HepG2 (cell line): ENCODE measurements around the gene FIS1. TPM values are rescaled to one million over a fixed set of nuclear protein-coding genes. Genes with fewer than 3 reads are reported as not detected.

Source experiments
- ASH2L ChIP-seq: fragments of 300-600, 200-600 bp; sonication (generic); IDR thresholded peaks from 2 replicates; pipeline ENCODE4 v1.7.0; 2017; ENCODE audit warnings: low read depth, mild to moderate bottlenecking, moderate library complexity, mixed read lengths, low read length; ENCODE audit not compliant: insufficient read length
- DR1 ChIP-seq: sonication (generic); formaldehyde crosslinking; IDR thresholded peaks from 2 replicates; pipeline ENCODE4 v1.8.0; 2021; ENCODE audit warnings: mild to moderate bottlenecking, missing genetic modification reagents, inconsistent platforms
- ELF1 ChIP-seq: sonication (generic); formaldehyde crosslinking; IDR thresholded peaks from 2 replicates; pipeline ENCODE4 v1.4.0; 2020; ENCODE audit warnings: missing genetic modification reagents
- EP300 ChIP-seq, 3 experiments: sonication (generic) in 1 of 3; formaldehyde crosslinking in 1 of 3; IDR thresholded peaks; 2 replicates each; pipeline versions ENCODE4 v1.5.1 to v1.6.1; 2011 to 2020; ENCODE audit warnings: low read depth in 2 of 3, low read length in 2 of 3, borderline replicate concordance in 1 of 3, improper control_type of control experiment in 1 of 3, mild to moderate bottlenecking in 1 of 3, missing genetic modification reagents in 1 of 3, moderate library complexity in 1 of 3
- HNRNPK ChIP-seq: fragments of 200-400 bp; formaldehyde crosslinking; IDR thresholded peaks from 2 replicates; pipeline ENCODE4 v1.6.1; 2018; ENCODE audit warnings: low read length, low read depth, moderate library complexity, mild to moderate bottlenecking; ENCODE audit not compliant: poor library complexity, severe bottlenecking
- ZFP36 ChIP-seq: fragments of 150-350 bp; IDR thresholded peaks from 2 replicates; pipeline ENCODE4 v1.6.1; 2018; ENCODE audit warnings: borderline replicate concordance, low read length, low read depth; ENCODE audit not compliant: partially characterized antibody
- ZNF556 ChIP-seq: sonication (generic); formaldehyde crosslinking; IDR thresholded peaks from 2 replicates; pipeline ENCODE4 v1.4.0; 2020; ENCODE audit warnings: mild to moderate bottlenecking, missing genetic modification reagents, borderline replicate concordance
- ZSCAN9 ChIP-seq: IDR thresholded peaks from 2 replicates; pipeline ENCODE4 v1.6.1; 2016; ENCODE audit warnings: borderline replicate concordance
- polyA plus RNA-seq, 8 experiments: library from polyadenylated mRNA; depleted of rRNA in 3 of 8; stranded (reverse) in 7 of 8; unstranded in 1 of 8; fragments of >200 nt; fragmentation: Illumina TruSeq in 4 of 8; extraction: Trizol in 4 of 8; gene quantifications; 2 replicates each; pipeline versions ENCODE4 v1.2.1 to v1.2.3, GENCODE V29; 2011 to 2016; ENCODE audit warnings: low read depth in 4 of 8, missing spikeins in 1 of 8, mixed read lengths in 1 of 8; ENCODE audit not compliant: insufficient read depth in 1 of 8
- total RNA-seq, 5 experiments: library from RNA; depleted of rRNA; stranded (reverse); fragments of >200 nt; fragmentation: Illumina TruSeq; extraction: Trizol; gene quantifications; 2 replicates each; pipeline ENCODE4 v1.2.3, GENCODE V29; 2016; ENCODE audit warnings: low read depth in 1 of 5
- TF ChIP-seq, protein P1 (sequence below): sonication (generic); formaldehyde crosslinking; IDR thresholded peaks from 2 replicates; pipeline ENCODE4 v1.5.0; 2020; ENCODE audit warnings: mild to moderate bottlenecking, missing genetic modification reagents
- TF ChIP-seq, protein P2 (sequence below): sonication (generic); formaldehyde crosslinking; IDR thresholded peaks from 2 replicates; pipeline ENCODE4 v1.5.0; 2020; ENCODE audit warnings: missing genetic modification reagents
- TF ChIP-seq, protein P3 (sequence below): sonication (generic); formaldehyde crosslinking; IDR thresholded peaks from 2 replicates; pipeline ENCODE4 v1.5.1; 2020; ENCODE audit warnings: mild to moderate bottlenecking, missing genetic modification reagents, borderline replicate concordance
- TF ChIP-seq, protein P4 (sequence below): sonication (generic); formaldehyde crosslinking; IDR thresholded peaks from 2 replicates; pipeline ENCODE4 v1.4.0; 2020; ENCODE audit warnings: missing genetic modification reagents
- TF ChIP-seq, protein P5 (sequence below): sonication (generic); formaldehyde crosslinking; conservative IDR thresholded peaks from 2 replicates; pipeline ENCODE4 v1.4.0; 2020; ENCODE audit warnings: missing genetic modification reagents
- TF ChIP-seq, protein P6 (sequence below): sonication (generic); formaldehyde crosslinking; IDR thresholded peaks from 2 replicates; pipeline ENCODE4 v1.4.0; 2020; ENCODE audit warnings: mild to moderate bottlenecking, missing genetic modification reagents, borderline replicate concordance

FIS1 gene
- total and polyA plus RNA-seq, 2 of the 13 experiments (the other 11 are each of a cell fraction or from before 2014, with no cell fraction given), result 97.5 to 101 TPM

DNA sequence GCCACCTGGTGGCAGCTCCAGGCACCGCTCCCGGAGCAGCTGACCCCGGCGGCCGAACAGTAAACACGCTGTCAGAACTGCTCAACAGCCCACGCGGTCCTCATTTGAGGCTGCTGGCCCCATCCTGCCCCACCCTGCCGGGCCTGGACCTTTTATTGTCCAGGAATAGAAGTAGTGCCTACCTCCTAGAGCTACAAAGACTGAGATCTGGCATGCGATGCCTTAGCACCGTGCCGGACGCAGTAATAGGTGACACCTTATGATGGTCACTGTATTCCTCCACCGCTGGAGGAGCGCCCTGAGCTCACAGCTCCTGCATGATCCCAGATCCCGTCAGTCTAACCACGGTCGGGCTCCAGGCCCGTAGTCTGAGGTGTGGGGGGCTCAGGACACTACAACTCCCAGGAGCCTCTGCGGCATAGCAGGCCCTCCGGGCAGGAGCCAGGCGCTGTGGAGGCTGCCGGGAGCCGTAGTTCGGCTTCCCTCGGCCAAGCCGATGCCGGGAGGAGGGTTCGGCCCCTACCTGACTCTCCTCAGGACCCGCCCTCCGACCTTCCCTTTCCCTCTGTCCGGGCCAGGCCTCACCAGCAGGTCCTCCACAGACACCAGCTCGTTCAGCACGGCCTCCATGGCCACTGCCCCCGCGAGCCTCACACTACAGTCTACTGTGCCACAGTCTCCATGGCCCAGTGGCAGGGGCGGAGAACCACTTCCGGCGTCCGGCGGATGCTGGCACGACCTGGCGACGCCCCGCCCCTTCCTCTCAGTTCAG, at the start of gene FIS1 (continued):
- TF ChIP-seq, protein P1, sequence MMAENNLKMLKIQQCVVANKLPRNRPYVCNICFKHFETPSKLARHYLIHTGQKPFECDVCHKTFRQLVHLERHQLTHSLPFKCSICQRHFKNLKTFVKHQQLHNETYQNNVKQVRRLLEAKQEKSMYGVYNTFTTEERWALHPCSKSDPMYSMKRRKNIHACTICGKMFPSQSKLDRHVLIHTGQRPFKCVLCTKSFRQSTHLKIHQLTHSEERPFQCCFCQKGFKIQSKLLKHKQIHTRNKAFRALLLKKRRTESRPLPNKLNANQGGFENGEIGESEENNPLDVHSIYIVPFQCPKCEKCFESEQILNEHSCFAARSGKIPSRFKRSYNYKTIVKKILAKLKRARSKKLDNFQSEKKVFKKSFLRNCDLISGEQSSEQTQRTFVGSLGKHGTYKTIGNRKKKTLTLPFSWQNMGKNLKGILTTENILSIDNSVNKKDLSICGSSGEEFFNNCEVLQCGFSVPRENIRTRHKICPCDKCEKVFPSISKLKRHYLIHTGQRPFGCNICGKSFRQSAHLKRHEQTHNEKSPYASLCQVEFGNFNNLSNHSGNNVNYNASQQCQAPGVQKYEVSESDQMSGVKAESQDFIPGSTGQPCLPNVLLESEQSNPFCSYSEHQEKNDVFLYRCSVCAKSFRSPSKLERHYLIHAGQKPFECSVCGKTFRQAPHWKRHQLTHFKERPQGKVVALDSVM, result peak; percentile 80
- TF ChIP-seq, protein P2, sequence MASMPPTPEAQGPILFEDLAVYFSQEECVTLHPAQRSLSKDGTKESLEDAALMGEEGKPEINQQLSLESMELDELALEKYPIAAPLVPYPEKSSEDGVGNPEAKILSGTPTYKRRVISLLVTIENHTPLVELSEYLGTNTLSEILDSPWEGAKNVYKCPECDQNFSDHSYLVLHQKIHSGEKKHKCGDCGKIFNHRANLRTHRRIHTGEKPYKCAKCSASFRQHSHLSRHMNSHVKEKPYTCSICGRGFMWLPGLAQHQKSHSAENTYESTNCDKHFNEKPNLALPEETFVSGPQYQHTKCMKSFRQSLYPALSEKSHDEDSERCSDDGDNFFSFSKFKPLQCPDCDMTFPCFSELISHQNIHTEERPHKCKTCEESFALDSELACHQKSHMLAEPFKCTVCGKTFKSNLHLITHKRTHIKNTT, result peak; percentile 89; the same call in 1 of the 2 replicates
- TF ChIP-seq ELF1 (CRISPR knock-in tag) (peak; percentile 88), ZFP36 (no peak), ZNF556 (CRISPR knock-in tag) (no peak), DR1 (CRISPR knock-in tag) (no peak; the same call in 1 of the 2 replicates), ZSCAN9 (peak; percentile 38; the same call in 1 of the 2 replicates), EP300 (IDR thresholded peaks at IDR 0.05; ENCODE audit: low read depth in 2 of 2, low read length in 2 of 2) (no peak), EP300 (CRISPR knock-in tag; IDR thresholded peaks at IDR 0.05; ENCODE audit: borderline replicate concordance) (no peak; the same call in 1 of the 2 replicates), ASH2L (peak; percentile 64), HNRNPK (no peak)
- TF ChIP-seq, protein P3, sequence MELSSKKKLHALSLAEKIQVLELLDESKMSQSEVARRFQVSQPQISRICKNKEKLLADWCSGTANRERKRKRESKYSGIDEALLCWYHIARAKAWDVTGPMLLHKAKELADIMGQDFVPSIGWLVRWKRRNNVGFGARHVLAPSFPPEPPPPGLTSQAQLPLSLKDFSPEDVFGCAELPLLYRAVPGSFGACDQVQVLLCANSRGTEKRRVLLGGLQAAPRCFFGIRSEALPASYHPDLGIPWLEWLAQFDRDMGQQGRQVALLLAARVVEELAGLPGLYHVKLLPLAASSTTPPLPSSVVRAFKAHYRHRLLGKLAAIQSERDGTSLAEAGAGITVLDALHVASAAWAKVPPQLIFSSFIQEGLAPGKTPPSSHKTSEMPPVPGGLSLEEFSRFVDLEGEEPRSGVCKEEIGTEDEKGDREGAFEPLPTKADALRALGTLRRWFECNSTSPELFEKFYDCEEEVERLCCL, result peak; percentile 31; the same call in 1 of the 2 replicates
- TF ChIP-seq, protein P4, sequence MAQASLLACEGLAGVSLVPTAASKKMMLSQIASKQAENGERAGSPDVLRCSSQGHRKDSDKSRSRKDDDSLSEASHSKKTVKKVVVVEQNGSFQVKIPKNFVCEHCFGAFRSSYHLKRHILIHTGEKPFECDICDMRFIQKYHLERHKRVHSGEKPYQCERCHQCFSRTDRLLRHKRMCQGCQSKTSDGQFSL (CRISPR knock-in tag), result peak; percentile 82
- TF ChIP-seq, protein P5, sequence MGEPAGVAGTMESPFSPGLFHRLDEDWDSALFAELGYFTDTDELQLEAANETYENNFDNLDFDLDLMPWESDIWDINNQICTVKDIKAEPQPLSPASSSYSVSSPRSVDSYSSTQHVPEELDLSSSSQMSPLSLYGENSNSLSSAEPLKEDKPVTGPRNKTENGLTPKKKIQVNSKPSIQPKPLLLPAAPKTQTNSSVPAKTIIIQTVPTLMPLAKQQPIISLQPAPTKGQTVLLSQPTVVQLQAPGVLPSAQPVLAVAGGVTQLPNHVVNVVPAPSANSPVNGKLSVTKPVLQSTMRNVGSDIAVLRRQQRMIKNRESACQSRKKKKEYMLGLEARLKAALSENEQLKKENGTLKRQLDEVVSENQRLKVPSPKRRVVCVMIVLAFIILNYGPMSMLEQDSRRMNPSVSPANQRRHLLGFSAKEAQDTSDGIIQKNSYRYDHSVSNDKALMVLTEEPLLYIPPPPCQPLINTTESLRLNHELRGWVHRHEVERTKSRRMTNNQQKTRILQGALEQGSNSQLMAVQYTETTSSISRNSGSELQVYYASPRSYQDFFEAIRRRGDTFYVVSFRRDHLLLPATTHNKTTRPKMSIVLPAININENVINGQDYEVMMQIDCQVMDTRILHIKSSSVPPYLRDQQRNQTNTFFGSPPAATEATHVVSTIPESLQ (CRISPR knock-in tag), result no peak
- TF ChIP-seq, protein P6, sequence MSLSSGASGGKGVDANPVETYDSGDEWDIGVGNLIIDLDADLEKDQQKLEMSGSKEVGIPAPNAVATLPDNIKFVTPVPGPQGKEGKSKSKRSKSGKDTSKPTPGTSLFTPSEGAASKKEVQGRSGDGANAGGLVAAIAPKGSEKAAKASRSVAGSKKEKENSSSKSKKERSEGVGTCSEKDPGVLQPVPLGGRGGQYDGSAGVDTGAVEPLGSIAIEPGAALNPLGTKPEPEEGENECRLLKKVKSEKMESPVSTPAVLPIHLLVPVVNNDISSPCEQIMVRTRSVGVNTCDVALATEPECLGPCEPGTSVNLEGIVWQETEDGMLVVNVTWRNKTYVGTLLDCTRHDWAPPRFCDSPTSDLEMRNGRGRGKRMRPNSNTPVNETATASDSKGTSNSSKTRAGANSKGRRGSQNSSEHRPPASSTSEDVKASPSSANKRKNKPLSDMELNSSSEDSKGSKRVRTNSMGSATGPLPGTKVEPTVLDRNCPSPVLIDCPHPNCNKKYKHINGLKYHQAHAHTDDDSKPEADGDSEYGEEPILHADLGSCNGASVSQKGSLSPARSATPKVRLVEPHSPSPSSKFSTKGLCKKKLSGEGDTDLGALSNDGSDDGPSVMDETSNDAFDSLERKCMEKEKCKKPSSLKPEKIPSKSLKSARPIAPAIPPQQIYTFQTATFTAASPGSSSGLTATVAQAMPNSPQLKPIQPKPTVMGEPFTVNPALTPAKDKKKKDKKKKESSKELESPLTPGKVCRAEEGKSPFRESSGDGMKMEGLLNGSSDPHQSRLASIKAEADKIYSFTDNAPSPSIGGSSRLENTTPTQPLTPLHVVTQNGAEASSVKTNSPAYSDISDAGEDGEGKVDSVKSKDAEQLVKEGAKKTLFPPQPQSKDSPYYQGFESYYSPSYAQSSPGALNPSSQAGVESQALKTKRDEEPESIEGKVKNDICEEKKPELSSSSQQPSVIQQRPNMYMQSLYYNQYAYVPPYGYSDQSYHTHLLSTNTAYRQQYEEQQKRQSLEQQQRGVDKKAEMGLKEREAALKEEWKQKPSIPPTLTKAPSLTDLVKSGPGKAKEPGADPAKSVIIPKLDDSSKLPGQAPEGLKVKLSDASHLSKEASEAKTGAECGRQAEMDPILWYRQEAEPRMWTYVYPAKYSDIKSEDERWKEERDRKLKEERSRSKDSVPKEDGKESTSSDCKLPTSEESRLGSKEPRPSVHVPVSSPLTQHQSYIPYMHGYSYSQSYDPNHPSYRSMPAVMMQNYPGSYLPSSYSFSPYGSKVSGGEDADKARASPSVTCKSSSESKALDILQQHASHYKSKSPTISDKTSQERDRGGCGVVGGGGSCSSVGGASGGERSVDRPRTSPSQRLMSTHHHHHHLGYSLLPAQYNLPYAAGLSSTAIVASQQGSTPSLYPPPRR (CRISPR knock-in tag), result no peak
